AG08396 (cell line): ENCODE measurements around the gene CYP19A1.

Experiments
- DNase-seq: peaks from one replicate; pipeline ENCODE4 v3.0.0; 2012; ENCODE audit warnings: low spot score, mixed read lengths

The CYP19A1 gene

GRCh38 chr15:51183076-51183475 lies 155.3 kb downstream of the CYP19A1 start:
- DNase-seq = no peak

DNA sequence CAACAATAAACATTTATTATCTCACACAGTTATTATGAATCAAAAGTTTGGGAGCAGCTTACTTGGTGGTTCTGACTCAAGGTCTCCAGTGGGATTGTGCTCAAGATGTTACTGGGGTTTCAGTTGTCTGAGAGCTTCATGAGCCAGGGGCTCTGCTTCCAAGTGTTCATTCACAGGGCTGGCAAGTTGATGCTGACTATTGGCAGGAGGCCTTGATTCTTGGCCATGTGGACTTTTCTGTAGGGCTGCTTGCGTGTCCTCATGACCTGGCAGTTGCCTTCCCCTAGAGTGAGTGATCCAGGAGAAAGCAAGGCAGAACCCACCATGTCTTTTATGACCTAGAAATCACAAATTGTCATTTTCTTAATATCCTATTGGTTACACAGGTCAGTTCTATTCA lies 156.5 kb downstream of the CYP19A1 start:
- DNase-seq = no peak

- DNase-seq = no peak
Measured at GRCh38 chr15:51181221-51181620, 157.2 kb downstream of the CYP19A1 start.

DNA sequence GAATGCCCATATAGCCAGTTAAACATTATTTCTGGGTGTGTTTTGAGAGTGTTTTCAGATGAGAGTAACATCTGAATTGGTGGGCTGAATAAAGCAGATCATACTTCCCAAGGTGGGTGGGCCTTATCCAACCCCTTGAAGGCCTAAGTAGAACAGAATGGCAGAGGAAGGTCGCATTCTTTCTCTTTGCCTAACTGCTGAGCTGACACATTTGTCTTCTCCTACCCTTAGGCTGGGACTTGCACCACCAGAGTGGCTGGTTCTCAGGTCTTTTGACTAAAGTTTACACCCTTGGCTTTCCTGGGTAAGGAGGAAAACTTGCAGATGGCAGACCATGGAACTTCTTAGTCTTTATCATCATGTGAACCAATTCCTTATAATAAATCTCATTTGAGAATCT lies 157.9 kb downstream of the CYP19A1 start:
- no peak for DNase-seq

- DNase-seq = no peak
Measured at GRCh38 chr15:51180011-51180410, 158.4 kb downstream of the CYP19A1 start.

DNA sequence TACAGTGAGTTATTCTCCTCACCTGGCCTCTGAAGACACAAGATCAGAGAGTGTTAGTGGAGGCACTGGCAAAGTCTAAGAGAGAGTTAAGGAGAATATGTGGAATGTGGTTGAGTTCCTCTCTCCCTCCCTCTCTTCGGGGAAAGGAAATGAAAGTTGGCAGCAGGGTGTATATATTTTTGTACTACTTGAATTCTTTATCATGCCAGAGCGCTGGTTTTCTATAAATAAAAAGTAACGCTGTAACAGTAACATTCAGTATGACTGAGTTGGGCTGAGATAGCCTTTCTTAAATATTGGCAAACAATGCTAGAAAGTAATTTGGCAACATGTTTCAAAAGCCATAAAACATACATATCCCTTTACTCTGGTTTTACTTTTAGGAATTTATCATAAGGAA lies 166.2 kb downstream of the CYP19A1 start:
- peak; percentile 48 for DNase-seq

- DNase-seq = no peak
Measured at GRCh38 chr15:51171634-51171932, 166.8 kb downstream of the CYP19A1 start.

- no peak for DNase-seq
Measured at GRCh38 chr15:51170882-51171633, 167.3 kb downstream of the CYP19A1 start.

DNA sequence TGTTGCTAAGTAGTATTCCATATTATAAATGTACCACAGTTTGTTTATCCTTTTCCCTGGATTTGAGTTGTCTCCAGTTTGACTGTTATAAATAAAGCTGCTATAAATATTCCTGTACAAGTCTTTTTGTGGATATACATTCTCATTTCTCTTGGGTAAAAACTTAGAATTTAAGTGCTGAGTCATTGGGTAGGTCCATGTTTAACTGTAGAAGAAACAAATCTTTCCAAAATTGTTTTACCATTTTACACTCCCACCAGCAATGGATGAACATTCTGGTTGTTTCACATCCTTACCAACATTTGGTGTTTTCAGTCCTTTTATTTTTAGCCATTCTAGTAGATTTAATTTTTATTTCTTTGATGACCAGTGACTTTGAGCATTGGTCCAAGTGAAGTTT lies 169.7 kb downstream of the CYP19A1 start:
- DNase-seq = no peak

DNA sequence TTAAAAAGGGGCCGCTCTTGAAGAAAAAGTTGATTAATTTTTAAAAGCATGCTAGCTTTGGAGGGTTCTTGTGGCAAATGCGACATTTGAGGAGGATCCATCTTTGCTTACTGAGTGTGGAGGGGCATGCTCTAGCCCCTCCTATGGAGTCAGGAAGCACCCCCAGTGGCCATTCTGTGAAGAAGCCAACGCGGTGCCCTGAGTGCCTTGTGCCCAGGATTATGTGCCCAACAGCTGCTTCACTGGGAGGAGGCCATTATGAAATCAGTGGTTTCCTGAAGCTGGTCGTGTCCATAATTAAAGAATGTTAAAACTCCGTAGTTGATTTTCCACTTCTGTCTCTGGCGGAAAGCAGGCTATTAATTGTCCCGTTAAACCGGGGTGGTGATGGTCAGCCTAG lies 174.6 kb downstream of the CYP19A1 start:
- no peak for DNase-seq

GRCh38 chr15:51162865-51163762 lies 175.3 kb downstream of the CYP19A1 start:
- DNase-seq = peak; percentile 83

GRCh38 chr15:51161491-51162220 lies 176.7 kb downstream of the CYP19A1 start:
- no peak for DNase-seq

DNA sequence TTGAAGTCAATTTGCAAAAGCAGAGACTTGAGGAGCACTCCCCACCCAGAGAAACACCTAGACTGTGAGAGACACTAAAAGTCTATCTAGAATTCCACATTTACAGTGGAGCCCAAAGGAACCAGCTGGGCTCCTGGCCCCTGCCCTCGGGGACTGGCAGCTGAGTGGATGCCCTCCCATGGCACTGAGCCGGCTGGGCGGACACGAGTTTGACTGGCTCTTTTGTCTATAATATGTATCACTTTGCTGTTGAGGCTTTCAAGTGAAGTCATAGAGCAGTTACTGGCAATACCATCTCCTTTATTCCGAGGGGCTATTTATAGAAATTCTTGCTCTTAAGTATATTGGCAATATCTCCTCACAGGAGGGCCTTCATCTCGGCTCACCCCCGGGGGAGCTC lies 177.9 kb downstream of the CYP19A1 start:
- DNase-seq = no peak
